Measurements from ENCODE around the gene DNAJC4. TPM values are rescaled to one million over a fixed set of nuclear protein-coding genes. Genes with fewer than 3 reads are reported as not detected.

DNAJC4 gene, protein sequence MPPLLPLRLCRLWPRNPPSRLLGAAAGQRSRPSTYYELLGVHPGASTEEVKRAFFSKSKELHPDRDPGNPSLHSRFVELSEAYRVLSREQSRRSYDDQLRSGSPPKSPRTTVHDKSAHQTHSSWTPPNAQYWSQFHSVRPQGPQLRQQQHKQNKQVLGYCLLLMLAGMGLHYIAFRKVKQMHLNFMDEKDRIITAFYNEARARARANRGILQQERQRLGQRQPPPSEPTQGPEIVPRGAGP
- total RNA-seq: 10 to 100 TPM; 31.2 to 63.6 (median 47.2) TPM
- polyA plus RNA-seq: 100 to 1,000 TPM in 1 of 2 donors, 10 to 100 TPM in 1; 33.8 to 123 TPM
- long read RNA-seq, donor 1, partial matches to known transcripts: 19 of 27 reads
- long read RNA-seq, donor 1, other reads (novel, unspliced or antisense): 6 of 27 reads
- long read RNA-seq, donor 2, partial matches to known transcripts: 84 of 116 reads
- long read RNA-seq, donor 2, other reads (novel, unspliced or antisense): 30 of 116 reads
- long read RNA-seq, donor 3, partial matches to known transcripts: 21 of 32 reads
- long read RNA-seq, donor 3, other reads (novel, unspliced or antisense): 11 of 32 reads

DNA sequence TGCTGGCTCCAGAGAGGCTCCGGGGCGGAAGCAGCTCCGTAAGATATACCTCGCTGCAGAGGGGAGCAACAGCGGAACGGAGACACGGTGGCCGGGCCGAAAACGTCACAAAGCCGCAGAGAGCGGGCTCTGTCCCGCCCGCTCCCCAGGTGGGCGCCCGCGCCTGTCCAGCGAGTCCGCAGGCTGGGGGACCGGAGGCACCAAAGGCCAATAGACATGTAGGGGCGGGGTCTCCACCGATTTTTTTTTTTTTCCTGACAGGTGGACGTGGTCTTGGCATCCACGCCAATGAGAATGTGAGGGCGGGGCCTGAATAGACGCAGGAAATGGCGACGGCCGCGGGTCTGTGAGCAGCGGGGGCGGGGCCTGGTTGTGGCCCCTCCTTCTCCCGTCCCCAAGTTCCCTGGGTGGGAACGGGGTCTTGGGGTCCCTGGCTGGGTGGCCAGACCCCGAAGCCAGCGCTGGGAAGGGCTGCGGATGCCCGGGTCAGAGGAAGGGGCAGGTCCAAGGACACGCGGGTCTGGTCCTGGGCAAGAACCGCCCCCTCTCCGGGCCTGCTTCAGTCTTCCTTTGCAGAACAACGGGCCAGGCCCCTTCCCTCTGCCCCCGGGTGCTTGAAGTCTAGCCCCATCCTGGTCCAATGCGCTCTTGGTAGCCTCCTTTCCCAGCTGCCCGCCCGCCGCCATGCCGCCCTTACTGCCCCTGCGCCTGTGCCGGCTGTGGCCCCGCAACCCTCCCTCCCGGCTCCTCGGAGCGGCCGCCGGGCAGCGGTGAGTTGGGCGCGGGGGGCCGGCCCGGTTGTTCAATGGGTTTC, at the start of gene DNAJC4:
TSS of gene DNAJC4 (plus strand) at position 378 of the 814 bp plus-strand sequence. CDS start at position 685, 307 bp downstream.
- 0 to 1% (median 1%) methylated on average over 47 to 62 of the region's 62 CpGs for WGBS, 4 donors
- peak in 1 of 2 donors; percentile 57 for TF ChIP-seq POLR2A (IDR thresholded peaks at IDR 0.05)
- TF ChIP-seq, protein P1, sequence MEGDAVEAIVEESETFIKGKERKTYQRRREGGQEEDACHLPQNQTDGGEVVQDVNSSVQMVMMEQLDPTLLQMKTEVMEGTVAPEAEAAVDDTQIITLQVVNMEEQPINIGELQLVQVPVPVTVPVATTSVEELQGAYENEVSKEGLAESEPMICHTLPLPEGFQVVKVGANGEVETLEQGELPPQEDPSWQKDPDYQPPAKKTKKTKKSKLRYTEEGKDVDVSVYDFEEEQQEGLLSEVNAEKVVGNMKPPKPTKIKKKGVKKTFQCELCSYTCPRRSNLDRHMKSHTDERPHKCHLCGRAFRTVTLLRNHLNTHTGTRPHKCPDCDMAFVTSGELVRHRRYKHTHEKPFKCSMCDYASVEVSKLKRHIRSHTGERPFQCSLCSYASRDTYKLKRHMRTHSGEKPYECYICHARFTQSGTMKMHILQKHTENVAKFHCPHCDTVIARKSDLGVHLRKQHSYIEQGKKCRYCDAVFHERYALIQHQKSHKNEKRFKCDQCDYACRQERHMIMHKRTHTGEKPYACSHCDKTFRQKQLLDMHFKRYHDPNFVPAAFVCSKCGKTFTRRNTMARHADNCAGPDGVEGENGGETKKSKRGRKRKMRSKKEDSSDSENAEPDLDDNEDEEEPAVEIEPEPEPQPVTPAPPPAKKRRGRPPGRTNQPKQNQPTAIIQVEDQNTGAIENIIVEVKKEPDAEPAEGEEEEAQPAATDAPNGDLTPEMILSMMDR (IDR thresholded peaks at IDR 0.05): no peak
- peak within 1 kb of the TSS; percentile 92 to 98 (median 98) for H3K27ac ChIP-seq
- DNase-seq (peak; percentile 94 to 95 (median 94)), ATAC-seq (peak; percentile 63 to 78 (median 67))
- no peaks in the 10 kb centered on the region for H3K27me3 ChIP-seq
- no peaks in the 10 kb centered on the region for H3K36me3 ChIP-seq
- H3K9me3 ChIP-seq: no peaks in the 10 kb centered on the region
- peak within 1 kb of the TSS; percentile 48 to 86 (median 78) for H3K4me3 ChIP-seq
- intact Hi-C loops (cut with DNase I): no loop called here
- peaks cover 3 to 73% (median 52%) of the 10 kb centered on the region in 12 donors for H3K4me1 ChIP-seq

DNA sequence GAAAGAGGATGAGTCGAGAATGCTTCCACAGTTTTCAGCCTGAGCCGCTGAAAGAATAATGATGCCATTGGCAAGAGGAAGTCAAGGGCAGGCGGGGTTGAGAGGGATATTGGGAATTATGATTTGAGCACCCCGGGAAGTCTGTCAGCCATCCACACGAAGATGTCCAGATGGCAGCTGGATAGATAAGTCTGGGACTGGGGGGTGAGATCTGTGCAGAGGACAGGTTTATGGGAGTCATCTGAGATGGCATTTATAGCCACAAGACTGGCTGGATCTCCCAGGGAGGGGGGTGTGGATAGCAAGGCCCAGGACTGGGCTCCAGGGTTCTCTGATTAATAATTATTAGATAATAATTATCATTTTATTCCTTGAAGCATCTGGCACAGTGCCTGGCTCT, 49.5 kb upstream of the DNAJC4 start:
- TF ChIP-seq, protein P1 (IDR thresholded peaks at IDR 0.05): no peak
- no peak for TF ChIP-seq POLR2A (IDR thresholded peaks at IDR 0.05)
- Histone ChIP-seq H3K4me3 (peak overlapping the region in 10 of 12 donors; percentile 4 to 52 (median 36)), H3K27ac (peak overlapping the region; percentile 69 to 93 (median 82)), H3K36me3 (peaks cover 0 to 2% (median 0%) of the 10 kb centered on the region in 9 donors), H3K27me3 (no peaks in the 10 kb centered on the region), H3K9me3 (no peaks in the 10 kb centered on the region), H3K4me1 (peaks cover 5 to 51% (median 42%) of the 10 kb centered on the region in 12 donors)
- 41 to 51% (median 47%) methylated on average over 5 of the region's 5 CpGs for WGBS, 4 donors
- ATAC-seq (no peak), DNase-seq (no peak)
- intact Hi-C loops (cut with DNase I): loop anchor here in 1 of 10 donors (2.0 kb wide), 1 partner anchor 44 kb away; no protein-coding TSS in a partner anchor

DNA sequence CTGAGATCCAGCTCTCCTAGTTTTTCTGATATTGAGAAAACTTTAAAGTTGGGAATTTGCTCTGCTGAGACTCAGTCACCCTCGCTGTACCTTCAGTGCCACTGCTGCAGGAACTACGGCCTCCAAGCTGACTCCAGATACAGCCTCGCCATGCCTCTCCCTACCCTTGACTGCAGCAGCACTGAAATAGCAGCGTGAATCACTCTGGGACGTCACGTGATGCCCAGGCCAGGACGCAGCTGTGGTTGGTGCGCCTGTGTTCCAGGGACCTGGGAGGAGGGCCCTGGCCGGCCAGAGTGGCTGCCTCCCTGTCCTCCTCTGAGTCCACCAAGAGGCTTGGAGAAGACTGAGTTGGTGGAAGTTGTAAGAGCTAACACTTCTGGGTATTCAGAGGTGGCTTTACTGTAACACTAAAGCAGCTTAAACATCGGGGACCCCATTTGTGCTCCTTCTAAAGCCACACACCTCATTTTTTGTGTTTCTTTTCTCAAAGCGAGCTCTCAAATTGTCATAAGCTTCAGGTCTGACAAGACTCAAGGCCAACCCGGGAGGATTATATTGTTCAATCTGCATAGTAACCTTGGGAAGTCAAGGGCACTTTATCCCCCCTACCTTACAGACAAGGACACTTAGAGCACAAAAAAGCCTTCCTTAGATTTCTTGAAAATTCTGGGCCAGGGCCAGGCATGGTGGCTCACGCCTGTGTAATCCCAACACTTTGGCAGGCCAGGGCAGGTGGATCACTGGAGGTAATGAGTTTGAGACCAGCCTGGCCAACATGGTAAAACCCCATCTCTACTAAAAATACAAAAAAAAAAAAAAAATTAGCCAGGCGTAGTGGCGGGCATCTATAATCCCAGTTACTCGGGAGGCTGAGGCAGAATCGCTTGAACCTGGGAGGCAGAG, 48.6 kb upstream of the DNAJC4 start:
- peaks cover 5 to 52% (median 43%) of the 10 kb centered on the region in 12 donors for H3K4me1 ChIP-seq
- H3K9me3 ChIP-seq: no peaks in the 10 kb centered on the region
- DNase-seq (peak; percentile 93 to 97 (median 94)), ATAC-seq (peak; percentile 73 to 78 (median 74))
- intact Hi-C loops (cut with DNase I): loop anchor here in 1 of 10 donors (2.0 kb wide), 1 partner anchor 43 kb away; no protein-coding TSS in a partner anchor
- WGBS, 4 donors: 38 to 41% (median 39%) methylated on average over 16 to 17 of the region's 17 CpGs
- H3K36me3 ChIP-seq: peaks cover 0 to 2% (median 0%) of the 10 kb centered on the region in 9 donors
- no peaks in the 10 kb centered on the region for H3K27me3 ChIP-seq
- TF ChIP-seq, protein P1 (IDR thresholded peaks at IDR 0.05): no peak
- TF ChIP-seq POLR2A (IDR thresholded peaks at IDR 0.05): peak; percentile 87 to 95
- peak overlapping the region; percentile 69 to 93 (median 82) for H3K27ac ChIP-seq
- peak overlapping the region in 9 of 12 donors; percentile 17 to 52 (median 39) for H3K4me3 ChIP-seq

Measured in heart left ventricle (tissue), 16 donors.